Endothelial cell of umbilical vein (primary cell): ENCODE results near the gene PPP5C. TPM values are rescaled to one million over a fixed set of nuclear protein-coding genes. Genes with fewer than 3 reads are reported as not detected.

ENCODE experiments used
- BruUV-seq: library from RNA; stranded (reverse); fragments of 400-500 nt; replicated peaks from 2 replicates; lab custom pipeline; 2021; lab: Mats Ljungman, UMichigan
- CTCF ChIA-PET: fragments of 300-600, 350-600 bp; sonication (Branson Sonifier 250); formaldehyde crosslinking; loops from one replicate; lab custom pipeline; 2021; ENCODE audit warnings: antibody characterized with exemption, inconsistent platforms; lab: Charles Lee
- POLR2A ChIA-PET: fragments of 300-600, 350-600 bp; sonication (Branson Sonifier 250); formaldehyde crosslinking; loops from one replicate; lab custom pipeline; 2021; ENCODE audit warnings: antibody characterized with exemption, inconsistent platforms; lab: Charles Lee
- DNase-seq: peaks from one replicate; pipeline ENCODE4 v3.0.0-alpha.2; 2011; ENCODE audit warnings: low read depth, low spot score
- FAIRE-seq: peaks from 2 replicates; lab custom pipeline; 2011; peaks lifted over from hg19 to GRCh38; lab: Jason Lieb, UNC
- H2AFZ ChIP-seq: 2 replicates; pipeline ENCODE4 v1.6.0; 2012; ENCODE audit warnings: low read depth, low read length, control low read depth, inconsistent platforms
- H3K27ac ChIP-seq: 2 replicates; pipeline ENCODE4 v1.5.1; 2011; ENCODE audit warnings: low read depth, mild to moderate bottlenecking, control low read depth, low read length, moderate library complexity; ENCODE audit not compliant: insufficient read depth
- H3K27me3 ChIP-seq, 2 experiments: 2 replicates each; pipeline versions ENCODE4 v1.6.0 to v1.6.1; 2011; ENCODE audit warnings: low read length in 2 of 2, mixed read lengths in 1 of 2; ENCODE audit not compliant: control insufficient read depth in 2 of 2, insufficient read depth in 2 of 2
- H3K36me3 ChIP-seq, 2 experiments: 2 replicates in 1 of 2; 3 replicates in 1 of 2; pipeline ENCODE4 v1.5.1; 2011; ENCODE audit warnings: low read length in 2 of 2, mild to moderate bottlenecking in 1 of 2, moderate library complexity in 1 of 2; ENCODE audit not compliant: control insufficient read depth in 2 of 2, insufficient read depth in 2 of 2; ENCODE audit errors: extremely low read depth in 1 of 2
- H3K4me1 ChIP-seq: 3 replicates; pipeline ENCODE4 v1.5.1; 2011; ENCODE audit warnings: mild to moderate bottlenecking, low read length; ENCODE audit not compliant: control insufficient read depth, insufficient read depth; ENCODE audit errors: extremely low read depth
- H3K4me2 ChIP-seq: 2 replicates; pipeline ENCODE4 v1.6.1; 2011; ENCODE audit warnings: low read length, control low read depth, mixed read lengths; ENCODE audit not compliant: insufficient read depth
- H3K4me3 ChIP-seq, 3 experiments: fragments of 200-600 bp in 1 of 3; sonication (generic), shearing (Covaris generic) in 1 of 3; replicated peaks in 1 of 3; 2 replicates each; pipeline ENCODE4 v1.5.1; 2011 to 2016; ENCODE audit warnings: control low read depth in 3 of 3, low read length in 3 of 3, mild to moderate bottlenecking in 2 of 3, inconsistent platforms in 1 of 3, low read depth in 1 of 3, moderate library complexity in 1 of 3; ENCODE audit not compliant: insufficient read depth in 1 of 3
- H3K79me2 ChIP-seq: 2 replicates; pipeline ENCODE4 v1.6.0; 2012; ENCODE audit warnings: low read length, inconsistent platforms; ENCODE audit not compliant: control insufficient read depth, insufficient read depth
- H3K9ac ChIP-seq: replicated peaks from 2 replicates; pipeline ENCODE3; 2011; ENCODE audit warnings: low read length, control low read depth; ENCODE audit not compliant: insufficient read depth; ENCODE audit errors: extremely low read depth
- H3K9me1 ChIP-seq: replicated peaks from 3 replicates; pipeline ENCODE4 v1.6.0; 2011; ENCODE audit warnings: mild to moderate bottlenecking, low read length; ENCODE audit not compliant: control insufficient read depth, insufficient read depth; ENCODE audit errors: extremely low read depth
- H3K9me3 ChIP-seq: replicated peaks from 2 replicates; pipeline ENCODE4 v1.5.1; 2012; ENCODE audit warnings: low read length, inconsistent platforms; ENCODE audit not compliant: control insufficient read depth, insufficient read depth
- H4K20me1 ChIP-seq: replicated peaks from 2 replicates; pipeline ENCODE3; 2011; ENCODE audit warnings: mild to moderate bottlenecking, low read length; ENCODE audit not compliant: control insufficient read depth, insufficient read depth; ENCODE audit errors: extremely low read depth
- CTCF ChIP-seq, 2 donors: IDR thresholded peaks; 1 replicate in 1 of 2; 2 replicates in 1 of 2; pipeline ENCODE4 v1.5.1; 2011; ENCODE audit warnings: low read length in 2 of 2, mild to moderate bottlenecking in 2 of 2, moderate library complexity in 2 of 2, control low read depth in 1 of 2, inconsistent platforms in 1 of 2, low read depth in 1 of 2; ENCODE audit not compliant: insufficient read depth in 1 of 2; ENCODE audit errors: extremely low read depth in 1 of 2
- EZH2 ChIP-seq: IDR thresholded peaks from 2 replicates; pipeline ENCODE4 v1.6.1; 2012; ENCODE audit warnings: borderline replicate concordance, low read depth, mild to moderate bottlenecking, moderate library complexity, low read length, inconsistent platforms; ENCODE audit not compliant: severe bottlenecking
- FOS ChIP-seq: IDR thresholded peaks from 2 replicates; pipeline ENCODE4 v1.6.1; 2011; ENCODE audit warnings: mild to moderate bottlenecking, low read length, moderate library complexity, borderline replicate concordance; ENCODE audit not compliant: insufficient read depth
- GATA2 ChIP-seq: IDR thresholded peaks from 2 replicates; pipeline ENCODE4 v1.7.0; 2011; ENCODE audit warnings: low read depth, mild to moderate bottlenecking, moderate library complexity, mixed read lengths, low read length; ENCODE audit not compliant: insufficient read length, insufficient read depth
- JUN ChIP-seq: IDR thresholded peaks from 2 replicates; pipeline ENCODE4 v1.6.1; 2011; ENCODE audit warnings: borderline replicate concordance, low read depth; ENCODE audit not compliant: insufficient read length, insufficient read depth
- MAX ChIP-seq: IDR thresholded peaks from 2 replicates; pipeline ENCODE4 v1.6.1; 2011; ENCODE audit not compliant: insufficient read depth, insufficient read length
- MYC ChIP-seq: IDR thresholded peaks from one replicate; pipeline ENCODE4 v1.6.1; 2011; ENCODE audit warnings: mild to moderate bottlenecking, low read depth, low read length
- POLR2A ChIP-seq: IDR thresholded peaks from 2 replicates; pipeline ENCODE4 v1.6.1; 2012; ENCODE audit warnings: low read depth, mild to moderate bottlenecking, control low read depth, low read length
- POLR2AphosphoS5 ChIP-seq: IDR thresholded peaks from 2 replicates; pipeline ENCODE4 v1.6.1; 2012; ENCODE audit warnings: low read depth, mild to moderate bottlenecking, control low read depth, low read length, moderate library complexity; ENCODE audit not compliant: insufficient read depth
- dilution Hi-C: fragments of 300-500 bp; cut with MboI; formaldehyde crosslinking; loops from one replicate; pipeline ENCODE4 v1.15.0; 2019; ENCODE audit warnings: low sequenced_read_pairs; ENCODE audit not compliant: extremely low pct_ligation_motif_present
- intact Hi-C: fragments of 100-400 bp; cut with micrococcal nuclease; formaldehyde crosslinking; loops from one replicate; pipeline ENCODE4 v1.10.0; 2022
- polyA plus RNA-seq, 4 experiments: library from polyadenylated mRNA; depleted of rRNA in 3 of 4; stranded (reverse) in 3 of 4; unstranded in 1 of 4; fragments of >200 nt; gene quantifications; 2 replicates each; pipeline versions ENCODE4 v1.2.1 to v1.2.3, GENCODE V29; 2011 to 2012; ENCODE audit warnings: missing spikeins in 1 of 4
- total RNA-seq: library from RNA; stranded (reverse); gene quantifications from 2 replicates; pipeline ENCODE4 v1.2.3, GENCODE V29; 2021

The PPP5C gene
- total and polyA plus RNA-seq, 2 donors (not counting 3 experiments of a cell fraction or from before 2014, with no cell fraction given) = 114 to 172 TPM

- no peaks in the 10 kb centered on the region for H3K79me2 ChIP-seq
- no peak overlapping the region for H3K27ac ChIP-seq
- no peaks in the 10 kb centered on the region for H4K20me1 ChIP-seq
- no peak for TF ChIP-seq EZH2
- TF ChIP-seq MAX = no peak
- TF ChIP-seq GATA2 = no peak
- TF ChIP-seq MYC = no peak
- TF ChIP-seq POLR2A = no peak
- no peak for TF ChIP-seq JUN
- no peak for TF ChIP-seq POLR2AphosphoS5
- TF ChIP-seq FOS = no peak
- no peak for TF ChIP-seq CTCF (IDR thresholded peaks at IDR 0.05; ENCODE audit: extremely low read depth in 1 of 2, insufficient read depth in 1 of 2, low read depth in 1 of 2, low read length in 2 of 2)
- no peaks in the 10 kb centered on the region for H3K36me3 ChIP-seq
- no peaks in the 10 kb centered on the region for H3K9me3 ChIP-seq
- ChIA-PET POLR2A (no interaction called here), CTCF (no interaction called here)
- H3K9me1 ChIP-seq = no peaks in the 10 kb centered on the region
- no peak overlapping the region for H3K4me2 ChIP-seq
- DNase-seq (no peak), FAIRE-seq (no peak)
- dilution Hi-C loops (no loop called here), intact Hi-C loops (no loop called here)
- no peaks in the 10 kb centered on the region for H3K4me1 ChIP-seq
- H2AFZ ChIP-seq = no peak overlapping the region
- no peak overlapping the region for H3K9ac ChIP-seq
- BruUV-seq = no TSS peak
- no peak overlapping the region for H3K4me3 ChIP-seq
- H3K27me3 ChIP-seq = no peaks in the 10 kb centered on the region
Measured at GRCh38 chr19:46320559-46320958, 26.3 kb upstream of the PPP5C start.
